GM12874 (cell line): ENCODE measurements around the gene SIM1.

Experiments
- CTCF ChIP-seq: IDR thresholded peaks from 2 replicates; pipeline ENCODE4 v1.5.1; 2011; ENCODE audit warnings: low read depth, mild to moderate bottlenecking, control low read depth, low read length, moderate library complexity; ENCODE audit not compliant: insufficient read depth

The SIM1 gene

GRCh38 chr6:100427452-100427851, 37.3 kb downstream of the SIM1 start:
- no peak for TF ChIP-seq CTCF

DNA sequence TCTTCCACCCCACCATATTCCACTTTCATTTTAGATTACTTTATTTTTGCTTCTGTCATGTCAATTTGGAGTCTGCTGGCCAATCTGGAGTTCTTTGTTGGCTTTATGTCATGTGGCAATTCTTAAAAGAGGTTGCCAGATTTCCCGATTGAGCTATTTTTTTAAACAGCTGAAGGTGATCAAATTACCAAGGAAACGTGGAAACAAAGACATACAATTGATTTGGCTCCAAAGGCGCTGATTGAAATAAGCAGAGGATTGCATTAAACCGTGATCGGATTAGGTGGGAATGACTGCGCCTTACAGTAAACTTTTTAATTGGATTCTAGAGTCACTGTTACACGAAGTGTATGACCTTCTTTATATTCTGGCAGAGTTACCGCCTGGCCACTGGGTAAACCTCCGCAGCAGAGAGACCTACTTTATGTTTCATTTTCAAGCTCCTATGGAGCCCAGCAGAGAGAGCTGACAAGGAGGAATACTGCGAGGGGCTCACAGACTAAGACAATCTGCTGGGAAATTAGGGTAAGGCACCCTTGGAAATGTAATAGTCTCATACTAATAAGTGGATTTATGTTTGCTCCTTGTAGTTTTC, 37.9 kb downstream of the SIM1 start:
- no peak for TF ChIP-seq CTCF

DNA sequence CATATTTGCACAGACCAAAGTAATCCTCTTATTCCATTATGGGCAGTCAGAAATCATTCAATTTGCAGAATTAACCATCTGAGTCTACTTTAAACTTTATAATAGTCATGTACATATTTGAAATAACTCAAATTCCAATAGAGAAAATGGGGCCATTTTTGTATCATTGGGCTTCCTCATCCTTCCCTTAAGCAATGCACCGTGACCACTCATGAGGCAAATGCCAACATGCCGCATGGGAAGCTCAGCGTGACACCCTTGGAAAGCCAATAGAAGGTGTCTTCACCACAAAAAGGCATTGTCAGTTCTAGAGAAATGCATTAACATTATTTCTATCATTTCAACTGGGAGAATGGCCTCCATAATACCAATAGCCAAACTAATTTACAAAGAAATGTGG, 38.5 kb downstream of the SIM1 start:
- no peak for TF ChIP-seq CTCF

- no peak for TF ChIP-seq CTCF
These were observed 44.0 kb downstream of the SIM1 start for GRCh38 chr6:100420711-100421110.

GRCh38 chr6:100417036-100417435, 47.7 kb downstream of the SIM1 start:
- TF ChIP-seq CTCF, result no peak

GRCh38 chr6:100415768-100416167, 49.0 kb downstream of the SIM1 start:
- no peak for TF ChIP-seq CTCF

- TF ChIP-seq CTCF, result no peak
These were observed 51.8 kb downstream of the SIM1 start for GRCh38 chr6:100412872-100413271.
